GM19351 (cell line): ENCODE results near the gene FAM120B.
"Not testable (repeated sequence)": the region's sequence is repeated elsewhere in the genome, so short reads cannot be mapped to it uniquely, and the experiment has no call there.

Experiments used
- ATAC-seq: cut with Tn5 transposase; IDR thresholded peaks from one replicate; pipeline ENCODE4 v1.9.1; 2021; ENCODE audit warnings: mild to moderate bottlenecking, moderate library complexity; ENCODE audit not compliant: unreplicated experiment

The FAM120B gene, protein sequence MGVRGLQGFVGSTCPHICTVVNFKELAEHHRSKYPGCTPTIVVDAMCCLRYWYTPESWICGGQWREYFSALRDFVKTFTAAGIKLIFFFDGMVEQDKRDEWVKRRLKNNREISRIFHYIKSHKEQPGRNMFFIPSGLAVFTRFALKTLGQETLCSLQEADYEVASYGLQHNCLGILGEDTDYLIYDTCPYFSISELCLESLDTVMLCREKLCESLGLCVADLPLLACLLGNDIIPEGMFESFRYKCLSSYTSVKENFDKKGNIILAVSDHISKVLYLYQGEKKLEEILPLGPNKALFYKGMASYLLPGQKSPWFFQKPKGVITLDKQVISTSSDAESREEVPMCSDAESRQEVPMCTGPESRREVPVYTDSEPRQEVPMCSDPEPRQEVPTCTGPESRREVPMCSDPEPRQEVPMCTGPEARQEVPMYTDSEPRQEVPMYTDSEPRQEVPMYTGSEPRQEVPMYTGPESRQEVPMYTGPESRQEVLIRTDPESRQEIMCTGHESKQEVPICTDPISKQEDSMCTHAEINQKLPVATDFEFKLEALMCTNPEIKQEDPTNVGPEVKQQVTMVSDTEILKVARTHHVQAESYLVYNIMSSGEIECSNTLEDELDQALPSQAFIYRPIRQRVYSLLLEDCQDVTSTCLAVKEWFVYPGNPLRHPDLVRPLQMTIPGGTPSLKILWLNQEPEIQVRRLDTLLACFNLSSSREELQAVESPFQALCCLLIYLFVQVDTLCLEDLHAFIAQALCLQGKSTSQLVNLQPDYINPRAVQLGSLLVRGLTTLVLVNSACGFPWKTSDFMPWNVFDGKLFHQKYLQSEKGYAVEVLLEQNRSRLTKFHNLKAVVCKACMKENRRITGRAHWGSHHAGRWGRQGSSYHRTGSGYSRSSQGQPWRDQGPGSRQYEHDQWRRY

DNA sequence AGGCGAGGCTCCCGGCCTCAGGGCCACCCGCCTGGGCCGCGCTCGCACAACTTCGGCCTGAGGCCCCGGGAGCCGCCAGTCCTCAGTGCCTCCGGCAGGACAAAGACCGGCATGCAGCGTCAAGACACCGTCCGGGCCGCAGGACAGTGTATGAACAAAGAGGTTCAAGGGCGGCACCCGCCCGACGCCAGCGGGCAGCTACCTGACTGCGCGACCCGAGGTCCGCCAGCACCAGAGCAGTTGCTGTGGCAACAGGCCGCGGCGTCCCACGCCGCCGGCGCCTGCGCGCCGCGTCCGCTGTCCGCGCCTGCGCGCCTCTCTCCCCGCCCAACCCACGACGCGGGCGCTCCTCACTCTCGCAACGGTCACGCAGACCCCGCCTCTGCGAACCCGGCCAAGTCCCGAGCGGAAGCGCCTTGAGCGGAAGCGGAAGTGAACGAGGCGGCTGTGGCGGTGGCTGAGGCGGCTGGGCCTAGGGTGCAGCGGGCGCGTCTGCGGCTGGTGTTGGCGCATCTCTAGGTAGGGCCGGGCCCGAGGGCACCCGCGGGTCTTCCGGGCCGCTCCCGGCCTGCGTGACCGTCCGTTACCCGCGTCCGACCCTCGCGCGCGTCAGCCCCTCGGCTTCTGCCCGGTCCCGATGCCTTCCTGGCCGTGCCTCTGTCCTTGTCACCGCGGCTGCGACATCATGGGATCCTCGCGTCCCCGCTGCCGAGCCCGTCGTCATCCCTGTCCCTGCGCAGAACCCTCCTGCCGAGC is at the start of gene FAM120B:
FAM120B (plus strand) TSS at position 435 of the 756 bp plus-strand sequence. CDS start 10,633 bp downstream, outside the sequence.
- peak; percentile 93 for ATAC-seq

DNA sequence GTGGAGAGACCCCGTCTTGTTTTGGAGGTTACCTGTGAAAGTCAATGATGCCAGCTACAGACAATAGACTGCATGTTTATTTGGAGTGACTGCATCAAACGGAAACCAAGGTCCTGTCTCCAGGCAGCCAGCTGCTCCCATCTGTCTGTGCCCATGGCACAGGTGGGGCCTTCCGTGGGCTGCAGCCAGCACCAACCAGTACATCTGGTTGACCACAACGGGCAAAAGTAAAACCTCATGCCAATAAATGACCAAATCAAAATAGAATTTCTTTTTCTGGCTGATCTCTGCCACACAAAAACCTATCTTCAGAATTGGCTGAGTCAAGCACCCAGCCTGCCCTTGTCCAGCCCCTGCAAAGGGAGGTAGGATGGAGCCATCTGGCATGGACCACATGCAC is 49.2 kb upstream of the FAM120B start:
- ATAC-seq = no peak

DNA sequence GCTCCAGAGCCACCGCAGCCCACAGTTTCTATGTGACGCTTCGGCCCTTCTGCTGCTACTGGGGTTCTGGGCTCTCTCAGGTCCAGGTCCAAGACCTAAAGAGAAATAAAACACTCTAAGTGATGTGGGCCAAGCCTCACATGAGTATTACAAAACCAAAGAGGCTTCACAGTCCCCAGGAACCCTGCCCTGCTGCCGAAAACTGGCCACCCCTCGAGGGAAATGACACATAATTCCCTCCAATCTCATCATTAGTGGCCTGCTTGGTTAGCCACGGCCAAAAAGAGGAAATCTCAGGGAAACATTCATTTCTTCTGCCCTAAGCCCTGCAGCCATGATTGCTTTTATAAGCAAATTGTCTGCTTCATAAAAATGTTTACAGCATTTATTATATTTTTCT is 48.2 kb upstream of the FAM120B start:
- ATAC-seq = no peak

DNA sequence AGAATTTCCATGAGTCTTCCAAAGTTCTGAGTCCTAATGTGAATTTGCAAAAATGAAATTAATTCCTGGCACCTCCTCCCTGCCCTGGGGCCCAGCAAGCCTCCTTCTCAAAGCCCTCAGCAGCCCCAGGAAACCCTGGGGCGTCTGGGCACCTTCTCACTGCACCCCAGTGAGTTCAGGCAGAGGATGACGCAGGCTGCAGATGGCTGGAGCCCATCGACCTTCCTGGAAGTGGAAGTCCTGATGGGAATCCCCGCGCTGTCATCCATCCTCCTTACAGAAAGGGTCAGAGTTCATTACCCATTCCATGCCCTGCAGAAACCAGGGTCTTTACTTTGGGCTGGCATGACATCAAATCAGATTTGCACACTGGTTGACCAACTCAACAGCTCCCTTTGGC is 47.3 kb upstream of the FAM120B start:
- no peak for ATAC-seq

DNA sequence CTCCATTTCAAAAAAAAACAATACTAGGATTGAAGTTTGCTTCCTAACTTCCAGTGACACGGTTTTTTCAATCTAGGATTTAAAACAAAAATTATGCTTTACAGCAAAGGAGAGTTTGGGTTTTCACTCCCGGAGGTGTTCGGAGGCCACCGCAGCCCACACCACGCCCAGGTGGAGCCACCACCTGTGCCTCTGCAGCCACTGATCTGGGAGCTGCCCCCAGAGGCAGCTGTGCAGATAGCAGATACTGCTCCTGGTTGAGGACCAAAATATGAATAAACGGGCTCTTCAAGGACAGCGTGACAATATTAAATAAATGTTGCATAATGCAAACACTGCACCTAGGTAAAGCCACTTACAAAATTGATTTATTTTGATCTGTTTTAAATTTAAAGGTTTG is 45.9 kb upstream of the FAM120B start:
- ATAC-seq = no peak

DNA sequence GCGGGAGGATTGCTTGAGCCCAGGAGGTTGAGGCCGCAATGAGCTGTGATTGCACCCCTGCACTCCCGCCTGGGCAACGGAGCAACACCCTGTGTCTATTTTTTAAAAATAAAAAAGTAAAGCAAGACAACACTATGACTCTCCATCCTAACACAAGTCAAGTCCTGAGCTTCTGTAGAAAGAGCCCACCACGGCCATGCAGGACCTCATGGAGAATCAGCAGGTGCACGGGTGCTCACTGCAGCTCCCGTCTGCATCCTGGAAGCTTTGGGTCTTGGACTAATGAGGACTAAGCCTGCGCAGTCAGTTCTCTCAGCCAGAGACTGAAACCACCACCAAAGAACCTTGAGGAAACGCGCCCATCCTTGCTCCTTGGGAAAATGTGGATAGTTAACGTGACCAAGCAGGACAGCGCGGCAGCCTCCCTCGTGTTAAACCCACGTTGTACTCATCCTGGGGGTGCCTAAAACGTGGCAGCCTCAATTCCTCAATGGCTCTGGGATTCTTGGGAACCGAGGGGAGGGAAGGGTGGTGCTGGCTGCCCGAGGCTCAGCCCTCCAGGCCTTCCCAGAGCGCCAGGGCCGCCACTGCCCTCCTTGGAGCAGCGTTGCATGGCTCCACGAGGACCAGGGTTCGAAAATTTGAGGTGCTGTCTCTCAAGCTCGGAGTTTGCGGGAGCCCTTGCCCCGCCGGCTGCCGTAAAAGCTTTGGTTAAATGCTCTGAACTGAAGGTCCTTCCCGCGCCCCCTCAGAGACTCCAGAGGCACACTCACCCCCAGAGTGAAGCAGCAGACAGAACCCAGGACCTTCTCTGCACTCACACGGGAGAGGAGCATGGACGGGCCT is 44.7 kb upstream of the FAM120B start:
- ATAC-seq = no peak

DNA sequence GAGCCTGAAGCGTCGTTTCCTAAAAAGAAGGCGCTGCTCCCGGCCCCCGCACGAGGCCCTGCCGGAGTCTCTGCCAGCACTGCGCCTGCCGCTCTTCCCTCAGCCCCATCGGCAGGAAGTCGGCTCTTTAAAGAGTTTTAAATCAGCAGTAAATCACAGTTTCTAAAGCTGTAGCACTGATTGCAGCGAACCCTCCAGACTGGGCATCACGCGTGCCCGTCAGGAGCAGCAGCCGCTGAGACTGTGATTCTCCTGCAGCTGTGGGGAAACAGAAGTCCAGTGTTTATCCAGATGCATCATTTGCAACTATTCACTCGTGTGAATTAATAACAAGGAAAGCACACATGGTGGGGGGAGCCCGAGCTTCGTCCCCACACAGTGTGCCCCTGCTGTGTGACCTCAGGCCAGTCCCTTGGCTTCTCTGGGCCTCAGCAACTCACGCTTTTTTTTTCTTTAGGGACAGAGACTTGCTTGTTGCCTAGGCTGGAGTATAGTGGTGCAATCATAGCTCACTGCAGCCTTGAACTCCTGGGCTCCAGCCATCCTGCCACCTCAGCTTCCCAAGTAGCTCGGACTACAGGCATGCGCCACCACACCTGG is 44.0 kb upstream of the FAM120B start:
- ATAC-seq = no peak

DNA sequence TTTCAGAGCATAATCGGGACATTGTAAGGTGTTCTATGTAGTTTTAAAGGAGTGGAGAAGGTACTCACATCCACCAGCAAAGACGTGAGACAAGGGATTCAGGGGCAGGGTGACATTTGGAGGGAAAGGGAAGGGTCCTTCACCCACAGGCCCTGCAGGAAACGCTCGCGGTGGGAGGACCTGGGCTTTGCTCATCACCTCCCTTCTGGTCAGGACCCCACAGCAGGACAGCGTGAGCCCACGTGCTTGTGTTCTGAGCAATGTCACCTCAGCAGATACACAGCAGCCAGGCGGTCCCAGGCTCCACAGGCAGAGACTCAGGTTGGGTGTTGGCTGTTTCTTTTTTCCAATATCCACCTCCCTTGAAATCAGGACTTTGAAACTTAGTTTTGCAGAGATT is 43.1 kb upstream of the FAM120B start:
- no peak for ATAC-seq

DNA sequence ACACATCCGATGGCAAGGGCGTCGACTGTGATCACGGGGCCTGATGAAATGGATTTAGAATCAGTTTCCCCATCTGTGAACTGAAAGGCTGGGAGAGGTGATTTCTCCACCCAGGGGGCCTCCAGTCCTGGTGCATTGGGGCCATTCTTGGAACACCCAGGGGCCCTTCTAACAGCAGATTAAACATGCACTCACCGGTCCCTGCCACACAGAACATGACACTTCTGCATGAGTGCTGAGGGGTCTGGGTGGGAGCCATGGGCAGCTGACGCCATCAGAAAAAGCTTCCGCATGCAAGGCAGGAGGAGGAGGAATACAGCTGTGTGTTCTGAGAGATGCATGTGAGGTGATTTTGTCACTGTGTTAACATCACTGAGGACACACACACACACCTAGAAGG is 42.5 kb upstream of the FAM120B start:
- no peak for ATAC-seq

DNA sequence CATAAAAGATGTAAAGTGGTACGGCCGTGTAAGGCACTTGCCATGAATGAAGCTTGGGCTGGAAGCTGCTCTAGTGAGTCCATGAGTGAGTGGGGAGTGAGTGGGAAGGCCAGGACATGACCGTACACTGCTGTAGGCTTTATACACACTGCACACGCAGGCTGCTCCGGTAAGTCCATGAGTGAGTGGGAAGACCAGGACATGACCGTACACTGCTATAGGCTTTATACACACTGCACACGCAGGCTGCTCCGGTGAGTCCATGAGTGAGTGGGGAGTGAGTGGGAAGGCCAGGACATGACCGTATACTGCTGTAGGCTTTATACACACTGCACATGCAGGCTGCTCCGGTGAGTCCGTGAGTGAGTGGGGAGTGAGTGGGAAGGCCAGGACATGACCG is 41.9 kb upstream of the FAM120B start:
- not testable (repeated sequence) for ATAC-seq

DNA sequence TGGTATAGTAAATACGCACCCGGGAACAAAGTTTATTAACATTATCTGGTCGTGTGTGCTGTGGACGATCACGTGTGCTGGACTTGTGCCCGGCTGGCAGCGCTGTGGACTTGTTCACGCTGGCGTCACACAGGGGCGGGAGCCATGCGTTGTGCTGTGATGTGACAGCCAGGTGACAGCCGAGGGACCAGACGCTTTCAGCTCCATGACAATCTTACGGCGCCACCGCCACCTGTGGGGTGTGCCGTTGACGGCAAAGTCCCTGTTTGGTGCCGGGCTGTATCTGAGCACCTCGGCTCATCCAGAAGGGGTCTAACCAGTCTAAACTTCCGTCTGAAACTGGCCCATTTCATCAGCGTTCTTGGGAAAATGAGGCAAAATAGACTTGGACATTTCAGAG is 40.9 kb upstream of the FAM120B start:
- no peak for ATAC-seq

DNA sequence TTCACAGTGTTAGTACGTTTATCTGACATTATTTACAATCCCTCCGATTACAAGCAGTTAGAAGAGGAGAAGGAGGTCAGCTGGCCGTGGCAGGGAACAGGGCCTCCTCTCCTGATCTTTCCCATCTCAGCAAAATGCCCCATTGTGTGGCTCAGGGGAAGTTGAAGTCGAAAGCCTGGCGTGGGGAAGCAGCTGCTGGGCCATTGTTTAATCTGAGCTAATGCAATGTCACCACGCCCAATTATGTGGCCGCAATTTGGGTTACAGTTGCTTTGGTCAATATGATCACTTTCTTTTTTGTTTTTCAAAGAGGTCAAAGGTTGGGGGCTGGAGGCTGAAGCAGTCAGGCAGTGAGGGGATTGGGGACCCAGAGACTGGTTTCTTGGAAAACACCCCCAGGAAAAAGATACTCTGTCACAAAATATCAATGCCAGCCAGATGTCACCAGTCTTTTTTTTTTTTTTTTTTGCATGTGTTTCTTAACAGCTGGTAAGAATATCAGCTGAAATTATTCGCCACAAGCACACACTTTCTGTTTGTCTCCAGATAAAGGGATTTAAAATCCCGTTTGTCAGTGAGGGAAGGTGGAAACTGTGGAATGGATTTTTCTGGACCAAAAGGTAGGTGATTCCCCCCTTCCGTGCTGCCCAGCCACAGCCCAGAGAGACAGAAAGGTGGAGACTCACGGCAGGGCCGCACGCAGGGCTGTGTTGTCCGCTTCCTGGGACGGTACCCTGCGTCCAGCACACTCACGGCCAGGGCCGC is 40.3 kb upstream of the FAM120B start:
- no peak for ATAC-seq

DNA sequence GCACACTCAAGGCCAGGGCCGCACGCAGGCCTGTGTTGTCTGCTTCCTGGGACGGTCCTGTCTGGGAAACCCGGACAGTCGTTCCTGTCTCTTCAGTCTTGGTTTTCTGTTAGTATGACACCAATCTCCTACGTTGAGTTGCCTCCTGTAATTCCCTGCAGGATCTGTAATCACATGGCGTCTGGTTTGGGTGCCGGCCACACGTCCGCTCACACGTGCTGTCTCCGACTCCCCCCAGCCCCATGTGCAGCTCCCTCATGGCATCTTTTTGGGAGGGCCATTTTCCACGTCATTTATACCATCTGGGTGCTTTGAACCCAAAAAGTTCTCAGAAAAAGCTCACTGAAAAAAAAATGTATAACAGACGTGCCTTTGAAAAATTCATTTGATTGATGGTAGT is 38.9 kb upstream of the FAM120B start:
- ATAC-seq = no peak

DNA sequence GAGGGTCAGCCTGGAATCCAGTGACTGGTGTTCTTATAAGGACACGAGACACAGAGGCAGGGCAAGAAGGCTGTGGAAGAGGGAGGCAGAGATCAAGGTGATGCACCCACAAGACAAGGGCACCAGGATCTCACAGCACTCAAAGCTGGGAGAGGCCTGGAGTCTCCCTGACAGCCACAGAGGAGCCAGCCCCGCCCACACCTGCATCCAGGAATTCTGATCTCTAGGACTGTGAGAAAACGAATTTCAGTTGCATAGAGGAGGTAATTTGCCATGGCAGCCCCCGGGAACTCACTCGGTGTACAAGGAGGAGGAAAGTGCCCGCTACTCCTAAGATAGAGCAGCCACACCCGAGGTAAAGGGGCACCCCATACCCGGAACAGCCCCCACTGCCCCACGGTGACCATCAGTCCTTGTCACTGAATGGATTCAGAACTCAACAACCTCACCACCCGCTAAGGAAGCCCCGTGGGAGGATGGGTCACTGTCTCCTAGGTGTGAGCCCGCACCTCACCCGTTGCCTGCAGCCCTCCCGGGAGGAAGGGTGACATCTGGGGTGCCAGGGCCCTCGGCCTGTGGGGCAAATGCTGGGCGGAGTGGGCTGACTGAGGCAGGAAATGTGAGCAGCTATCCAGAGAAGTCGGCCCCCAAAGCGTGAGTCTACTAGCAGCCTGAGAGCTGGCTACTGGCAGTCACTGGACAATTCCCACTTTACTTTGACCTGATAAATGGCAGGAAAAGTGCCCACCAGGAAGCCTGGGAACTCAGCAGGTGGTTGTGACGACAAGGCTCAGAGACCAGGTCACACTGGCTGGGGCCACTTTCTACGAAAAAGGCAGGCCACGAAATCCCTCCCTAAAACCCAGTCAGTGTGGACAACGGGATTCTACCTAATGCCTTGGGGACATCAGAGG is 38.1 kb upstream of the FAM120B start:
- ATAC-seq = no peak

DNA sequence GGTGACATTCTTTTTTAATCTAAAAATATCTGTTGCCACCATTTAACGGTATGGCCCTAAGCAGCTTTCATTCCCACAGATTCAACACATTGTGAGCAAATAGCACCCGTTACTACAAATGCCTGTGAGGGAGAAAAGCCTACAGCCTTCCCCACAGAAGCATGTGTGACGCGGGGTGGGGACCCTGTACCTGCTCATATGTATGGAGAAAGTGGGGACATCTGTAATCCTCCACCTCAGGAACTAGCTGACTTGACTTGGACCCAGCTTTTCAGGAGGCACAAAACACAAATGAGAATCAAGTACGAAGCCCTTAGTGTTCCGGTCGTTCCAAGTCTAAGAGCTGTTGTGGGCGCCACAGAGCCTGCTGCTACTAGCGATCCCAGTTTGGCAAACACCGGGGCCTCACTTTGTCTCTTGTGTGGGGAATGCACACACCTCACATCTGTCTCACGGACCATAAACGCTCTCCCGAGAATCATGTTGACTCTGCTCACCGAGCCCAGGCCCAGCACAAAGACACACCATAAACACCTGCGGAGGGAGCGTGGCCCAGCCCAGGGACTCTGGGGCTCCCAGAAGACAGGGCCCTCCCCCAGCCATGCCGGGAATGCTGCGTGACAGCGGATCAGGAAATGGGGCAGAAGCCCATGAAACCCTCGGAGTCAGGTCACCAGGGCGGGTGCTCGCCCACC is 37.3 kb upstream of the FAM120B start:
- ATAC-seq = no peak

DNA sequence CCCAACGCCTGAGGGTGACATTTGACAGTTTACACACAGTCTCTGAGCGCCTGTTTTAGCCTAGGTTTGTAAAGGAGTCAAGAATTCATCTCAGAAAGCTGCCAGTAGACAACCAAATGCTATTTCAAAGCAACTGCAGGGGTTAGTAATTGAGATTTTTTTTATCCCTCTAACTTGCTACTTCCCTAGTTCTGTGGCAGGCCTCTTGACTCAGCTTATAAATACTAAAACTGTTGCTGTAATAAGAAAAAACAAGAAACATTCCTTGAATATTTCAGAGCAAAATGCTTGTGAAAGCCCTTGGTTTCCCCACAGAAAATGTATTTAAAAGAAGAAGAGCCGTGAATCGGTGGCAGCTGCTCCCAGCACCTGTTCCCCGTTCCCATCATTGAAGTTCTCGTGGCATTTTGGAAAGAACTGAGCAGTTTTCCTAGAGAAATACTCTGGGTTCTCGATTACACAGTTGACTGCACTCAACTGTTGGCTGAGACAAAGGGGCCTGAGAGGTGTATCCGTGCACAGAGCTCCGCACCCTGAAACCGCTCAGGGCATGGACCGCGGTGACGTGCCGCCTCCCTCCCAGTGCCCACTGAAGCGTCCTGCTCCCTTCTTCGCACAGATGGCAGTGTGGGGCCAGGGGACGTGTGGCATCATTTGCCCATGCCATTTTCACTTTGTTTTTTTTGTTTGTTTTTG is 36.6 kb upstream of the FAM120B start:
- ATAC-seq = no peak

DNA sequence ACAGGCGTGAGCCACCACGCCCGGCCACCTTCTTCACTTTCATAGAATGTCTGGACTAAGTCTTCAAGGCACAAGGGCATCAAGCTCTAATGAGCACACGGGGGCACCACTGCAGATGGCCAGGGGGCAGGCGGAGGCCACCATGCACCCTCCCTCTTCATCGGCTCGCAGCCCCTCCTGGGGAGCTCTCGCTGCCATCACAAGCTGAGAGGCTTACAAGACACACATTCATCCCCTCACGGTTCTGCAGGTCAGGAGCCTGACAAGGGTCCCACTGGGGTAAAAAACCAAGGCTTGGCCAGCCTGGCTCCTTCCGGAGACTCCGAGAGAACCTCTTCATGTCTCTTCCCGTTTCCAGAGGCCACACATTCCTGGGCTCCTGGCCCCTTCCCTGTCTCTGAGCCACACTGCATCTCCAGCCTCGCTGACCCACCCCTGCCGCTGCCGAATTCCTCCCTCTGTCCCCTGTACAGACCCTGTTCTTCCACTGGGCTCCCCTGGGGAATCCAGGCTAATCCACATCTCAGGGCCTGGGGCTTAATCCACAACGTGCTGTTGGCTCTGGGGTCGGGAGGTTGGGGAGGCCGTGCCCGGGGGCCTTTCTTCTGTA is 35.5 kb upstream of the FAM120B start:
- no peak for ATAC-seq
